ENCODE results near the gene TSFM. TPM values are rescaled to one million over a fixed set of nuclear protein-coding genes. Genes with fewer than 3 reads are reported as not detected.
A peak's percentile ranks its signal among the peaks of the same experiment; 100 is the strongest.

The TSFM gene
- total RNA-seq, 1 experiment from 2014 or later, result 53.2 TPM

DNA sequence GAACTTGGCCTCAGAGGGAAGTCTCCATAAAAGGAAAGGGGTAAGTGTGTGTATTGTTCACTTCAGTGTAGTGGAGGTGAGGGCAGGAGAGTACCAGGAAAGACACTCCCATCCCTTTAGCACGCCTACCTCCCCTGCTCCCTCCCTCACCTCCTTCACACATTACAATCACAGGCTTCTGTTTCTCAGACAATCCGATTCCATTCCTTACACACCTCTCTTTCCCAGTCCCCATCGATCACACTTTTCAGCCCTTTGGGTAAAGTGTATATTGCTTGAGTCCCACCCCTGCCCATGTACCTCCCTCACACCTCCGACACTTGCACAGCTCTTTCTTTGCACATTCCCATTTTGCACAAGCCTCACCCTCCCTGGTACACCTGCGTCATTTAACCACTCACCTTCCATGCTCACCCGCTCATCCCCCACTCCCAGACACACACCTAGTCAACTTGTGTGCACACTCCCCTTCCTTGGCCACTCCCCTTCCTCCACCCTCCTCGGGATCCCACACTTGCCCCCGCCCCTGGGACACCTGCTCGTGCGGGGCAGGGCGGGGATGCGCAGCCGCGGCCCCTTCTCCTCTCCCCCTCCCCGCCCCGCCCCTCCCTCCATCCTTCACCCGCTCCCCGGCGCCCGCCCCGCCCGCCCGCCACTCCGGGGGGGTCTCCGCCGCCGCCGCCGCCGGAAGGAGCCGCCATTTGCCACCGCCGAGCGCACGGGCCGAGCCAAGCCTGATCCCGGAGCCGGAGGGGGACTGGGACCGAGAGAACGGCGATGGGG lies 28.0 kb upstream of the TSFM start, which contains the start of gene MARCHF9:
Gene MARCHF9, plus strand, starts transcription at position 693 of the 783 bp plus-strand sequence. CDS start 426 bp downstream, outside the sequence.
- RAD21 ChIA-PET (ENCODE audit: low non-redundant PET in 1 of 2, low total read pairs in 2 of 2, uncharacterized antibody in 2 of 2, unreplicated experiment in 2 of 2), result no interaction called here
- peak within 1 kb of the TSS; percentile 59 to 64 for H3K4me3 ChIP-seq (replicated peaks in 1 of 2; ENCODE audit: low read depth in 1 of 2, low read length in 2 of 2)
- no TSS peak for BruUV-seq (replicated peaks)
- H3K9me3 ChIP-seq (ENCODE audit: control insufficient read depth in 1 of 2, insufficient read depth in 1 of 2, low read depth in 1 of 2, low read length in 2 of 2), result no peaks in the 10 kb centered on the region
- H3K79me2 ChIP-seq (ENCODE audit: insufficient read depth, low read length), result peaks cover 25% of the 10 kb centered on the region
- peak within 1 kb of the TSS; percentile 29 for H2AFZ ChIP-seq (ENCODE audit: low read depth, low read length, poor library complexity, severe bottlenecking)
- H3K36me3 ChIP-seq (ENCODE audit: control insufficient read depth in 1 of 2, insufficient read depth in 2 of 2, low read length in 2 of 2), result peaks cover 6 to 12% of the 10 kb centered on the region in 2 experiments; a peak in 2 of 4 replicates
- CTCF ChIA-PET, result interaction anchor here (0.8 kb wide), 1 partner anchor 10 kb away, joined by 3 read pairs; the partner anchor contains the start of gene TSPAN31
- H4K20me1 ChIP-seq (ENCODE audit: insufficient read depth), result no peaks in the 10 kb centered on the region
- intact Hi-C loops (cut with micrococcal nuclease), result no loop called here
- peak within 1 kb of the TSS; percentile 93 for H3K4me2 ChIP-seq (ENCODE audit: low read length)
- H3K4me1 ChIP-seq (ENCODE audit: control insufficient read depth in 1 of 2, insufficient read depth in 2 of 2, low read length in 2 of 2), result peaks cover 20 to 46% of the 10 kb centered on the region in 2 experiments
- TF ChIP-seq, protein P1, sequence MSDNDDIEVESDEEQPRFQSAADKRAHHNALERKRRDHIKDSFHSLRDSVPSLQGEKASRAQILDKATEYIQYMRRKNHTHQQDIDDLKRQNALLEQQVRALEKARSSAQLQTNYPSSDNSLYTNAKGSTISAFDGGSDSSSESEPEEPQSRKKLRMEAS (IDR thresholded peaks at IDR 0.05), result no peak
- no peak for TF ChIP-seq CEBPB (IDR thresholded peaks at IDR 0.05; ENCODE audit: low read depth)
- TF ChIP-seq EZH2phosphoT487 (IDR thresholded peaks at IDR 0.05; ENCODE audit: borderline replicate concordance), result no peak
- TF ChIP-seq POLR2AphosphoS5 (IDR thresholded peaks at IDR 0.05; ENCODE audit: low read depth, low read length), result peak; percentile 53; the same call in 1 of the 2 replicates
- no peak for TF ChIP-seq TCF7L2 (IDR thresholded peaks at IDR 0.05; ENCODE audit: borderline replicate concordance, extremely low read depth, insufficient read depth, insufficient read length)
- H3K27me3 ChIP-seq (ENCODE audit: insufficient read depth, low read length), result no peaks in the 10 kb centered on the region
- H3K9ac ChIP-seq (ENCODE audit: low read length), result peak within 1 kb of the TSS; percentile 48
- ATAC-seq (peak; percentile 66), DNase-seq (ENCODE audit: low read depth, low spot score) (no peak)
- H3K27ac ChIP-seq (ENCODE audit: low read depth, low read length), result peak within 1 kb of the TSS; percentile 58; the same call in 1 of the 2 replicates
- H3K9me2 ChIP-seq (ENCODE audit: insufficient read depth), result no peaks in the 10 kb centered on the region
- POLR2A ChIA-PET, result interaction anchor here (1.2 kb wide), 1 partner anchor 12 kb away, joined by 4 read pairs; the partner anchor contains the start of gene CYP27B1

DNA sequence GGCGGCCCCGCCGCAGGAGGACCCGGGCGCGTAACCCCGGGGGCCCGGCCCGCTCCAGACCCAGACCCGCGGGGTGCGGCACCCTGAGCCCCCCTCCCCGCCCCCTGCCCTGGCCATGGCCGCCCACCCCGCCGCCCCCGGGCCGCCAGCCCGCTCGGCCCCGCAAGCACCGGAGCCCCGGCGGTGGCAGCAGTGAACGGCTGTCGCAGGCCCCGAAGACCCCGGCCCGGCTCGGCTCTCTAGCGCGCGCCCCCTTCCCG lies 27.5 kb upstream of the TSFM start:
- Histone ChIP-seq H3K4me1 (ENCODE audit: control insufficient read depth in 1 of 2, insufficient read depth in 2 of 2, low read length in 2 of 2) (peaks cover 20 to 46% of the 10 kb centered on the region in 2 experiments), H3K9me3 (ENCODE audit: control insufficient read depth in 1 of 2, insufficient read depth in 1 of 2, low read depth in 1 of 2, low read length in 2 of 2) (no peaks in the 10 kb centered on the region), H3K36me3 (ENCODE audit: control insufficient read depth in 1 of 2, insufficient read depth in 2 of 2, low read length in 2 of 2) (peaks cover 5 to 11% of the 10 kb centered on the region in 2 experiments; a peak in 2 of 4 replicates), H2AFZ (ENCODE audit: low read depth, low read length, poor library complexity, severe bottlenecking) (no peak overlapping the region), H3K27ac (ENCODE audit: low read depth, low read length) (no peak overlapping the region; the same call in 1 of the 2 replicates), H3K27me3 (ENCODE audit: insufficient read depth, low read length) (no peaks in the 10 kb centered on the region), H3K4me3 (replicated peaks in 1 of 2; ENCODE audit: low read depth in 1 of 2, low read length in 2 of 2) (peak overlapping the region; percentile 59 to 64), H3K4me2 (ENCODE audit: low read length) (peak overlapping the region; percentile 93), H4K20me1 (ENCODE audit: insufficient read depth) (no peaks in the 10 kb centered on the region), H3K9ac (ENCODE audit: low read length) (peak overlapping the region; percentile 48; the same call in 1 of the 2 replicates), H3K9me2 (ENCODE audit: insufficient read depth) (no peaks in the 10 kb centered on the region), H3K79me2 (ENCODE audit: insufficient read depth, low read length) (peaks cover 21% of the 10 kb centered on the region)
- intact Hi-C loops (cut with micrococcal nuclease), result no loop called here
- ATAC-seq (no peak), DNase-seq (ENCODE audit: low read depth, low spot score) (no peak)
- ChIA-PET POLR2A (no interaction called here), CTCF (interaction anchor here (2.3 kb wide), 1 partner anchor 11 kb away, joined by 51 read pairs; the partner anchor contains the start of gene CYP27B1), RAD21 (ENCODE audit: low non-redundant PET in 1 of 2, low total read pairs in 2 of 2, uncharacterized antibody in 2 of 2, unreplicated experiment in 2 of 2) (no interaction called here)
- no TSS peak for BruUV-seq (replicated peaks)
- TF ChIP-seq, protein P2, sequence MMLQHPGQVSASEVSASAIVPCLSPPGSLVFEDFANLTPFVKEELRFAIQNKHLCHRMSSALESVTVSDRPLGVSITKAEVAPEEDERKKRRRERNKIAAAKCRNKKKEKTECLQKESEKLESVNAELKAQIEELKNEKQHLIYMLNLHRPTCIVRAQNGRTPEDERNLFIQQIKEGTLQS (IDR thresholded peaks at IDR 0.05), result no peak
- TF ChIP-seq, protein P3, sequence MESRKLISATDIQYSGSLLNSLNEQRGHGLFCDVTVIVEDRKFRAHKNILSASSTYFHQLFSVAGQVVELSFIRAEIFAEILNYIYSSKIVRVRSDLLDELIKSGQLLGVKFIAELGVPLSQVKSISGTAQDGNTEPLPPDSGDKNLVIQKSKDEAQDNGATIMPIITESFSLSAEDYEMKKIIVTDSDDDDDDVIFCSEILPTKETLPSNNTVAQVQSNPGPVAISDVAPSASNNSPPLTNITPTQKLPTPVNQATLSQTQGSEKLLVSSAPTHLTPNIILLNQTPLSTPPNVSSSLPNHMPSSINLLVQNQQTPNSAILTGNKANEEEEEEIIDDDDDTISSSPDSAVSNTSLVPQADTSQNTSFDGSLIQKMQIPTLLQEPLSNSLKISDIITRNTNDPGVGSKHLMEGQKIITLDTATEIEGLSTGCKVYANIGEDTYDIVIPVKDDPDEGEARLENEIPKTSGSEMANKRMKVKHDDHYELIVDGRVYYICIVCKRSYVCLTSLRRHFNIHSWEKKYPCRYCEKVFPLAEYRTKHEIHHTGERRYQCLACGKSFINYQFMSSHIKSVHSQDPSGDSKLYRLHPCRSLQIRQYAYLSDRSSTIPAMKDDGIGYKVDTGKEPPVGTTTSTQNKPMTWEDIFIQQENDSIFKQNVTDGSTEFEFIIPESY (IDR thresholded peaks at IDR 0.05; ENCODE audit: extremely low read depth, insufficient replicate concordance, low read length), result no peak
- TF ChIP-seq YY1 (IDR thresholded peaks at IDR 0.05; ENCODE audit: extremely low read depth, insufficient replicate concordance, low read depth, low read length) (no peak), FOSL1 (IDR thresholded peaks at IDR 0.05; ENCODE audit: low read depth) (no peak), RAD21 (IDR thresholded peaks at IDR 0.05; ENCODE audit: low read depth) (no peak), SRF (IDR thresholded peaks at IDR 0.05; ENCODE audit: low read depth) (no peak)
- TF ChIP-seq, protein P4, sequence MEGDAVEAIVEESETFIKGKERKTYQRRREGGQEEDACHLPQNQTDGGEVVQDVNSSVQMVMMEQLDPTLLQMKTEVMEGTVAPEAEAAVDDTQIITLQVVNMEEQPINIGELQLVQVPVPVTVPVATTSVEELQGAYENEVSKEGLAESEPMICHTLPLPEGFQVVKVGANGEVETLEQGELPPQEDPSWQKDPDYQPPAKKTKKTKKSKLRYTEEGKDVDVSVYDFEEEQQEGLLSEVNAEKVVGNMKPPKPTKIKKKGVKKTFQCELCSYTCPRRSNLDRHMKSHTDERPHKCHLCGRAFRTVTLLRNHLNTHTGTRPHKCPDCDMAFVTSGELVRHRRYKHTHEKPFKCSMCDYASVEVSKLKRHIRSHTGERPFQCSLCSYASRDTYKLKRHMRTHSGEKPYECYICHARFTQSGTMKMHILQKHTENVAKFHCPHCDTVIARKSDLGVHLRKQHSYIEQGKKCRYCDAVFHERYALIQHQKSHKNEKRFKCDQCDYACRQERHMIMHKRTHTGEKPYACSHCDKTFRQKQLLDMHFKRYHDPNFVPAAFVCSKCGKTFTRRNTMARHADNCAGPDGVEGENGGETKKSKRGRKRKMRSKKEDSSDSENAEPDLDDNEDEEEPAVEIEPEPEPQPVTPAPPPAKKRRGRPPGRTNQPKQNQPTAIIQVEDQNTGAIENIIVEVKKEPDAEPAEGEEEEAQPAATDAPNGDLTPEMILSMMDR (IDR thresholded peaks at IDR 0.05 in 2 of 3, conservative IDR thresholded peaks at IDR 0.05 in 1 of 3; ENCODE audit: borderline replicate concordance in 1 of 3, insufficient read depth in 1 of 3, low read depth in 2 of 3, low read length in 2 of 3), result no peak
